Adrenal gland (tissue), 12 donors: ENCODE measurements around the gene KLKB1. TPM values are rescaled to one million over a fixed set of nuclear protein-coding genes. Genes with fewer than 3 reads are reported as not detected.

ENCODE experiments used
- DNase-seq, 7 donors: peaks; one replicate each; pipeline ENCODE4 v3.0.0-alpha.2; 2019 to 2020
- H3K27ac ChIP-seq, 5 donors: fragments of 200-600 bp; sonication (generic) in 4 of 5; 1 replicate in 3 of 5; 2 replicates in 2 of 5; pipeline versions ENCODE4 v1.5.1 to v1.8.0; 2016 to 2020; ENCODE audit warnings: mild to moderate bottlenecking in 1 of 5
- H3K27me3 ChIP-seq: fragments of 200-600 bp; 2 replicates; pipeline ENCODE4 v1.8.0; 2021
- H3K36me3 ChIP-seq, 2 donors: fragments of 200-600 bp; replicated peaks in 1 of 2; 1 replicate in 1 of 2; 2 replicates in 1 of 2; pipeline versions ENCODE4 v1.5.1 to v1.8.0; 2018 to 2022
- H3K4me1 ChIP-seq, 2 donors: fragments of 200-600 bp; replicated peaks in 1 of 2; 1 replicate in 1 of 2; 2 replicates in 1 of 2; pipeline versions ENCODE4 v1.5.1 to v1.8.0; 2018 to 2021
- H3K4me3 ChIP-seq, 4 donors: fragments of 200-600 bp; sonication (generic) in 3 of 4; one replicate each; pipeline ENCODE4 v1.5.1; 2016 to 2018
- H3K9me3 ChIP-seq, 3 donors: fragments of 200-600 bp; sonication (generic) in 1 of 3; replicated peaks in 1 of 3; 1 replicate in 2 of 3; 2 replicates in 1 of 3; pipeline versions ENCODE4 v1.5.1 to v1.8.0; 2016 to 2021
- CTCF ChIP-seq, 6 experiments: fragments of 450-650 bp in 4 of 6; fragments of 200-600 bp in 2 of 6; sonication (generic) in 1 of 6; IDR thresholded peaks; 1 replicate in 5 of 6; 2 replicates in 1 of 6; pipeline versions ENCODE4 v1.5.1 to v1.8.0; 2016 to 2021; ENCODE audit warnings: antibody characterized with exemption in 6 of 6, mild to moderate bottlenecking in 2 of 6, moderate library complexity in 1 of 6
- POLR2A ChIP-seq, 2 donors: fragments of 450-650 bp; IDR thresholded peaks; one replicate each; pipeline ENCODE4 v1.6.1; 2017; ENCODE audit warnings: antibody characterized with exemption in 2 of 2, mild to moderate bottlenecking in 2 of 2, moderate library complexity in 1 of 2
- WGBS, 4 donors: extraction: QIAGEN DNeasy Blood & Tissue Kit in 2 of 4; methylation state at CpG; one replicate each; pipeline versions ENCODE4 v1.1.5 to v1.1.7; 2013 to 2017; 5-methylcytosine and 5-hydroxymethylcytosine counted together
- intact Hi-C, 2 donors: fragments of 100-400 bp; cut with DNase I; formaldehyde crosslinking; loops; one replicate each; pipeline versions ENCODE4 v1.14.1 to v1.15.0; 2022 to 2023
- polyA plus RNA-seq, 3 donors: library from polyadenylated mRNA; stranded (reverse); fragments of 200-250 nt in 2 of 3; fragments of 350-450 nt in 1 of 3; fragmentation: Illumina TruSeq in 1 of 3; extraction: RNeasy Lipid Tissue Mini Kit (QIAGEN cat#74804) in 1 of 3; gene quantifications; one replicate each; pipeline ENCODE4 v1.2.3, GENCODE V29; 2013 to 2014
- total RNA-seq, 9 donors: library from RNA; depleted of rRNA in 4 of 9; stranded (reverse); fragments of >200 nt in 4 of 9; fragments of 120-200 nt in 1 of 9; fragmentation: NEBNext Ultra II Directional in 1 of 9; extraction: Animal tissue kit (Norgen Biotek cat#: 25700) in 1 of 9; gene quantifications; one replicate each; pipeline versions ENCODE4 v1.1.0 to v1.2.4, GENCODE V29; 2013 to 2023
- donor health status: healthy with polysubstance abuse.
- donor health status: Bipolar disorder and iron deficiency.
- donor health status: DM: yes; HTN: yes; CAD: no.
- donor health status: DM: no; HTN: no; CAD: no.
- donor health status: DM: no; HTN: no; CAD: no.
- donor health status: DM: yes; HTN: yes; CAD: no.

Gene KLKB1
- total and polyA plus RNA-seq, 12 donors, result 0.35 to 5.9 (median 0.80) TPM

DNA sequence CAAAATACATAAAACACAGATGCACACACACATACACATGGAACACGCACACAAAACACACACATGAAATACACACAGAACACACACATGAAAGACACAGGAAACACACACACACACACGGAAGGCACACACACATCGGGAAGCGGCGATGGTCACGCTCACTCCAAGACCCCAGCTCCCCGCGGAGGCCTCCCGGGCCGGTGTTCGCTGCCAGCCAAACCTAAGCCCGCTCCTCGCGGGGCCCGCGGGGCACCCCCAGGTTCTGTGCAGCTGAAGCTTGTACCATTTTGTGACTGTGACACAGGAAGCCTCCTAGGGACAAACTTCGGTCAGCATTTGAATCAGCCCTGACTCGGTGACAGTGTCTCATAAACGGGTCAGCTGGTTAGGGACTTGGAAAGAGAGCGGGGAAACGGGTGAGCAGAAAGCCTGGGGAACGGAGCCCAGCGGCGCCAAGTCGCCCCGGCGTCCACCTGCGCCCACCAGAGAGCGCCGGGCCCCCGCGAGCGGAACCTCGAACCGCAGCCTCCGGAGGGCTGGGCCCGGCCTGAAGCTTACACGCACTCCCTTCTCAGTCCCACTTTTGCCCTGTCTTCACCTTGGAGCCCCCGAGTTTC is 70.8 kb downstream of the KLKB1 start:
- H3K4me3 ChIP-seq, result no peak overlapping the region
- intact Hi-C loops, result loop anchor here (5.0 to 10.0 kb wide), 2 partner anchors 287 to 289 kb away; no protein-coding TSS in a partner anchor

DNA sequence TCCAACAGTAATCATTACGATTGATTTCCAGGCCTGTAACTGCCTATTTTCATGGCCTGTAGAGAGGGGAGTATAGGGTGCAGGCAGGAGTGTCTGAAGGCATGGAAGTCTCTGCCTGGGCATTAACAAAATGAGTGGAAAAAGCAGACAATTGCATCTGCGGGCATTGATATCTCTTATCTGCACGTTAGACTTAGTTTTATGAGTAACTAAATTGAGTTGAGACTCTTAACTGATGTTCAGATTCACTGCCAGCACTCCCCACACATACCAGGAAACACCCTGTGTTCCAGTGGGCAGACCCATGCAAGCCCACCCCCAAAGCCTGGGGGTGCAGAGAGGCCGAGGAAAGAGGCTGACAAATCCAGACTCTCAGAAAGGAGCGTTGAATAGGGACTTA is 72.0 kb downstream of the KLKB1 start:
- intact Hi-C loops, result loop anchor here (5.0 to 10.0 kb wide), 2 partner anchors 286 to 288 kb away; no protein-coding TSS in a partner anchor
- Histone ChIP-seq H3K4me3 (no peak overlapping the region), H3K27ac (no peak overlapping the region), H3K36me3 (no peaks in the 10 kb centered on the region), H3K9me3 (no peaks in the 10 kb centered on the region), H3K27me3 (peaks cover 19% of the 10 kb centered on the region), H3K4me1 (no peaks in the 10 kb centered on the region)
- DNase-seq, result no peak
- WGBS, 4 donors, result 76 to 89% (median 82%) methylated on average over 5 of the region's 5 CpGs
- TF ChIP-seq CTCF (IDR thresholded peaks at IDR 0.05) (no peak), POLR2A (IDR thresholded peaks at IDR 0.05) (no peak)

More for the DNA sequence above, 70.8 kb downstream of the KLKB1 start:
- Histone ChIP-seq H3K4me1 (no peaks in the 10 kb centered on the region), H3K27me3 (peaks cover 18% of the 10 kb centered on the region), H3K9me3 (no peaks in the 10 kb centered on the region), H3K27ac (no peak overlapping the region), H3K36me3 (no peaks in the 10 kb centered on the region)
- no peak for DNase-seq
- 20 to 43% (median 25%) methylated on average over 16 to 39 of the region's 39 CpGs for WGBS, 4 donors
- TF ChIP-seq POLR2A (IDR thresholded peaks at IDR 0.05) (no peak), CTCF (IDR thresholded peaks at IDR 0.05) (no peak)

DNA sequence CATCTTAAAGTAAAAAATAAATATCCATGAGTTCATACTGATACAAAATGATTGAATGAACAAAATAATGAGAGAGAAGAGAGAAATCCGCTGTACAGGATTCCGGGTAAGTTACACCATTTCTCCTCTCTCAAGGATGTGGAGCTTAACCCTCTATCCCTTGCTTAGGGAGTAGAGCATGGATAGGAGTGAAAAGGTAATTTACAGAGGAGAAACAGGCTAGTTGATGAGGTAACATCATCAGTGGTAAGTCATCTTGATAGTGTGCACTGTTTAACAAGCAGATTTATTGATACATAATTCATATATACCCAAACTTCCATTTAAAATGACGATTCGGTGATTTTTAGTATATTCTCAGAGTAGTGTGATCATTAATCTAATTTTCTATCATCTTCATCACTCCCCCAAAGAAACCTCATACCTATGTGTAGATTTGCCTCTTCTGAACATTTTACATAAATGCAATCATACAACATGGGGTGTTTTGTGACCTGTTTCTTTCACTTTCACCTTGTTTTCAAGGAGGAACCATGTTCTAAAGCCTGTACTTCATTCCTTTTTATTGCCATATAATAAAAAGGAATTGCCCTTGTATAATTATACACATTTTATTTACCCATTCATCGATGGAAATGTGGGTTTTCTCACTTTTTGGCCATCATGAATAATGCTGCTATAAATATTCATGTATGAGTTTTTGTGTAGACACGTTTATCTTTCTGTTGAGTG is 73.5 kb downstream of the KLKB1 start:
- no peaks in the 10 kb centered on the region for H3K4me1 ChIP-seq
- peaks cover 19% of the 10 kb centered on the region for H3K27me3 ChIP-seq
- intact Hi-C loops, result no loop called here
- no peaks in the 10 kb centered on the region for H3K9me3 ChIP-seq
- H3K4me3 ChIP-seq, result no peak overlapping the region
- no peaks in the 10 kb centered on the region for H3K36me3 ChIP-seq
- WGBS, 4 donors, result 75 to 83% (median 80%) methylated on average over 6 of the region's 6 CpGs
- DNase-seq, result no peak
- H3K27ac ChIP-seq, result no peak overlapping the region
- TF ChIP-seq CTCF (IDR thresholded peaks at IDR 0.05), result no peak
- no peak for TF ChIP-seq POLR2A (IDR thresholded peaks at IDR 0.05)

GRCh38 chr4:186304216-186304615 is 76.9 kb downstream of the KLKB1 start:
- WGBS, 4 donors, result 82 to 95% (median 91%) methylated on average over 5 of the region's 5 CpGs
- peaks cover 6% of the 10 kb centered on the region for H3K27me3 ChIP-seq
- no peak overlapping the region for H3K27ac ChIP-seq
- intact Hi-C loops, result no loop called here
- no peaks in the 10 kb centered on the region for H3K4me1 ChIP-seq
- H3K36me3 ChIP-seq, result no peaks in the 10 kb centered on the region
- TF ChIP-seq CTCF (IDR thresholded peaks at IDR 0.05), result no peak
- no peak for TF ChIP-seq POLR2A (IDR thresholded peaks at IDR 0.05)
- H3K9me3 ChIP-seq, result no peaks in the 10 kb centered on the region
- no peak for DNase-seq
- H3K4me3 ChIP-seq, result no peak overlapping the region
